SK-N-MC (cell line): ENCODE data around the gene INPP5D.

Experiments
- EZH2 ChIP-seq: fragments of 200-600 bp; sonication (generic); IDR thresholded peaks from one replicate; pipeline ENCODE4 v1.6.1; 2017; ENCODE audit warnings: antibody characterized with exemption
- POLR2AphosphoS5 ChIP-seq: IDR thresholded peaks from 2 replicates; pipeline ENCODE4 v1.6.1; 2012; ENCODE audit warnings: mild to moderate bottlenecking, low read depth, low read length, borderline replicate concordance

GRCh38 chr2:233098618-233099017, 38.5 kb downstream of the INPP5D start:
- no peak for TF ChIP-seq EZH2
- no peak for TF ChIP-seq POLR2AphosphoS5
